Limb (tissue), 2 donors: Measurements from ENCODE around the gene CEP104.

Experiments used
- DNase-seq, 2 donors: peaks; one replicate each; pipeline ENCODE4 v3.0.0-alpha.2; 2016; ENCODE audit errors: extremely low spot score in 2 of 2

The CEP104 gene

GRCh38 chr1:3767328-3767925 is 89.6 kb downstream of the CEP104 start:
- no peak for DNase-seq

DNA sequence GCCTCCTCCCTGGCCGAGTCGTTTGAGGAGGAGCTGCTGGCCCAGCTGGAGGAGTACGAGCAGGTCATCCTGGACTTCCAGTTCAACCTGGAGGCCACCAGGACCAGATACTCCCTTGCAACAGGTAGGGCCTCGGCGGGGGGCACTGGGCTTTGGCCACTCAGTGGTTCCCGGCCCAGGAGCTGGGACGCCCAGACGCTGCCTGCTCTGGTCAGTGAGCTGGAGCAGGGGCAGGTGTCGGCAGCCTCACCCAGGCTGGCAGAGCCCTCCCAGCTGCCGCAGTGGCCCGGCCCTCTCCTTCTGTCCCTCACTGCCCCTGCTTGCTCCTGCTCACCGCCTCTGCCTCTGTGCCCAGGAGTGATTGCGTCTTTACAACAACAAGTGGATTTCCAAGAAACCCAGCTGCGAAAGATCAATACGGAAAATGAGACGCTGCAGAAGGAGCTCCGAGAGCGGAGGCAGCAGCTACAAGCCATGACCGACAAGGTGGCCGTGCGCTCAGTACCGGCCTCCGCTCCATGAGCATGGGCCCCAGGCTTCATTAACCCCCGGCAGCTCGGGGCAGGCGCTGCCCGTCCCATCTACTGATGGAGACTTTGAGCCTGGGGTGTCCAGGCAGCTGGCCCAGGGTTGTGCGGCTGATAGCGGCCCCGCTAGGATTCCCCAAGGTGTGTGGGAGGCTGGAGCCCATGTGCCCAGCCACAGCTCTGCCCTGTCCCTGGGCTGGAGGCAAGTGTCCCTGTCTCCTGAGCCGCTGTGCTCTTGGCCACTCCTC is 93.5 kb downstream of the CEP104 start:
- DNase-seq, result no peak

GRCh38 chr1:3762873-3763228 is 94.2 kb downstream of the CEP104 start:
- no peak for DNase-seq

GRCh38 chr1:3762151-3762872 is 94.7 kb downstream of the CEP104 start:
- DNase-seq, result no peak
